Muscle layer of duodenum (tissue), 2 donors: ENCODE results near the gene CYP26B1.

Experiments used
- H3K27ac ChIP-seq: one replicate; pipeline ENCODE4 v1.7.0; 2013; ENCODE audit warnings: mild to moderate bottlenecking, low read length
- H3K27me3 ChIP-seq: one replicate; pipeline ENCODE4 v1.7.0; 2013; ENCODE audit warnings: low read depth, mild to moderate bottlenecking, control low read depth, low read length
- H3K36me3 ChIP-seq, 2 donors: one replicate each; pipeline ENCODE4 v1.7.0; 2013; ENCODE audit warnings: low read length in 2 of 2, control low read depth in 1 of 2, mild to moderate bottlenecking in 1 of 2; ENCODE audit not compliant: insufficient read depth in 2 of 2, control insufficient read depth in 1 of 2
- H3K4me1 ChIP-seq, 2 donors: one replicate each; pipeline ENCODE4 v1.7.0; 2013; ENCODE audit warnings: low read length in 2 of 2, mild to moderate bottlenecking in 2 of 2, control low read depth in 1 of 2, moderate library complexity in 1 of 2; ENCODE audit not compliant: insufficient read depth in 2 of 2, control insufficient read depth in 1 of 2
- H3K4me3 ChIP-seq, 2 donors: one replicate each; pipeline ENCODE4 v1.7.0; 2013; ENCODE audit warnings: low read length in 2 of 2, low read depth in 1 of 2, mild to moderate bottlenecking in 1 of 2
- H3K9me3 ChIP-seq, 2 donors: one replicate each; pipeline ENCODE4 v1.7.0; 2013; ENCODE audit warnings: low read length in 2 of 2, control low read depth in 1 of 2, mild to moderate bottlenecking in 1 of 2; ENCODE audit not compliant: control insufficient read depth in 1 of 2
- donor health status: healthy.

CYP26B1 gene

GRCh38 chr2:72131916-72132841, 15.5 kb downstream of the CYP26B1 start:
- no peaks in the 10 kb centered on the region for H3K9me3 ChIP-seq
- H3K27ac ChIP-seq: no peak overlapping the region

GRCh38 chr2:72131371-72131891, 16.2 kb downstream of the CYP26B1 start:
- Histone ChIP-seq H3K4me1 (no peaks in the 10 kb centered on the region), H3K4me3 (no peak overlapping the region), H3K27ac (no peak overlapping the region), H3K27me3 (no peaks in the 10 kb centered on the region), H3K36me3 (no peaks in the 10 kb centered on the region), H3K9me3 (no peaks in the 10 kb centered on the region)

More at GRCh38 chr2:72131916-72132841, 15.5 kb downstream of the CYP26B1 start:
- no peaks in the 10 kb centered on the region for H3K4me1 ChIP-seq
- no peak overlapping the region for H3K4me3 ChIP-seq
- H3K36me3 ChIP-seq: no peaks in the 10 kb centered on the region
- H3K27me3 ChIP-seq: no peaks in the 10 kb centered on the region

- no peaks in the 10 kb centered on the region for H3K27me3 ChIP-seq
- no peaks in the 10 kb centered on the region for H3K4me1 ChIP-seq
- H3K27ac ChIP-seq: no peak overlapping the region
- no peaks in the 10 kb centered on the region for H3K36me3 ChIP-seq
- H3K4me3 ChIP-seq: no peak overlapping the region
- H3K9me3 ChIP-seq: no peaks in the 10 kb centered on the region
Measured at GRCh38 chr2:72130659-72131360, 16.9 kb downstream of the CYP26B1 start.

- Histone ChIP-seq H3K27ac (no peak overlapping the region), H3K4me3 (no peak overlapping the region), H3K4me1 (no peaks in the 10 kb centered on the region), H3K36me3 (no peaks in the 10 kb centered on the region), H3K9me3 (no peaks in the 10 kb centered on the region), H3K27me3 (no peaks in the 10 kb centered on the region)
Measured at GRCh38 chr2:72129681-72130340, 17.9 kb downstream of the CYP26B1 start.

- Histone ChIP-seq H3K4me3 (no peak overlapping the region), H3K27ac (no peak overlapping the region), H3K9me3 (no peaks in the 10 kb centered on the region), H3K27me3 (no peaks in the 10 kb centered on the region), H3K4me1 (no peaks in the 10 kb centered on the region), H3K36me3 (no peaks in the 10 kb centered on the region)
Measured at GRCh38 chr2:72128843-72129227, 18.8 kb downstream of the CYP26B1 start.

GRCh38 chr2:72128059-72128842, 19.4 kb downstream of the CYP26B1 start:
- Histone ChIP-seq H3K4me1 (no peaks in the 10 kb centered on the region), H3K36me3 (no peaks in the 10 kb centered on the region), H3K9me3 (no peaks in the 10 kb centered on the region), H3K4me3 (no peak overlapping the region), H3K27me3 (no peaks in the 10 kb centered on the region), H3K27ac (no peak overlapping the region)

- Histone ChIP-seq H3K4me1 (no peaks in the 10 kb centered on the region), H3K4me3 (no peak overlapping the region), H3K9me3 (peaks cover 0 to 2% of the 10 kb centered on the region in 2 donors), H3K27me3 (no peaks in the 10 kb centered on the region), H3K27ac (no peak overlapping the region), H3K36me3 (no peaks in the 10 kb centered on the region)
Measured at GRCh38 chr2:72127401-72128058, 20.1 kb downstream of the CYP26B1 start.

- Histone ChIP-seq H3K9me3 (peaks cover 0 to 7% of the 10 kb centered on the region in 2 donors), H3K36me3 (no peaks in the 10 kb centered on the region), H3K27ac (no peak overlapping the region), H3K4me1 (no peaks in the 10 kb centered on the region), H3K4me3 (no peak overlapping the region), H3K27me3 (no peaks in the 10 kb centered on the region)
Measured at GRCh38 chr2:72126186-72127100, 21.2 kb downstream of the CYP26B1 start.

GRCh38 chr2:72124376-72124775, 23.3 kb downstream of the CYP26B1 start:
- Histone ChIP-seq H3K27ac (no peak overlapping the region), H3K4me3 (no peak overlapping the region), H3K27me3 (no peaks in the 10 kb centered on the region), H3K4me1 (no peaks in the 10 kb centered on the region), H3K9me3 (peaks cover 0 to 7% of the 10 kb centered on the region in 2 donors), H3K36me3 (no peaks in the 10 kb centered on the region)
